OCI-LY3 (cell line): ENCODE measurements around the gene KREMEN1.
"Not testable (repeated sequence)": the region's sequence is repeated elsewhere in the genome, so short reads cannot be mapped to it uniquely, and the experiment has no call there.

Experiments used
- H2AFZ ChIP-seq: fragments of 200-600, 300-600 bp; shearing (Covaris generic); 2 replicates; pipeline ENCODE4 v1.6.0; 2014; ENCODE audit warnings: antibody characterized with exemption, low read depth, low read length
- H3K27ac ChIP-seq: fragments of 200-600, 300-600 bp; sonication (generic); 2 replicates; pipeline ENCODE4 v1.5.1; 2014; ENCODE audit warnings: mild to moderate bottlenecking, low read length, moderate library complexity, mixed read lengths
- H3K27me3 ChIP-seq: fragments of 200-600, 300-600 bp; sonication (generic); 2 replicates; pipeline ENCODE4 v1.6.1; 2014; ENCODE audit warnings: low read depth, low read length, mixed read lengths
- H3K36me3 ChIP-seq: fragments of 200-600, 300-600 bp; sonication (generic); replicated peaks from 2 replicates; pipeline ENCODE3; 2014; ENCODE audit warnings: low read depth, low read length, mixed read lengths
- H3K4me1 ChIP-seq: fragments of 300-600, 200-600 bp; sonication (generic); 2 replicates; pipeline ENCODE4 v1.6.1; 2014; ENCODE audit warnings: low read length, mixed read lengths
- H3K4me2 ChIP-seq: fragments of 200-600, 300-600 bp; sonication (generic); 2 replicates; pipeline ENCODE4 v1.6.1; 2014; ENCODE audit warnings: low read length, mixed read lengths
- H3K4me3 ChIP-seq: fragments of 300-600, 200-600 bp; sonication (generic); 2 replicates; pipeline ENCODE4 v1.5.1; 2014; ENCODE audit warnings: antibody characterized with exemption, mild to moderate bottlenecking, low read length, moderate library complexity
- H3K79me2 ChIP-seq: fragments of 300-600, 200-600 bp; shearing (Covaris generic); 2 replicates; pipeline ENCODE4 v1.6.1; 2014; ENCODE audit warnings: mild to moderate bottlenecking, low read length, mixed read lengths
- H3K9ac ChIP-seq: fragments of 300-600, 200-600 bp; shearing (Covaris generic); 2 replicates; pipeline ENCODE4 v1.6.0; 2014; ENCODE audit warnings: mild to moderate bottlenecking, low read length, moderate library complexity
- H3K9me3 ChIP-seq: fragments of 200-600, 300-600 bp; shearing (Covaris generic); 2 replicates; pipeline ENCODE4 v1.6.1; 2014; ENCODE audit warnings: low read length, mixed read lengths; ENCODE audit not compliant: insufficient read depth
- H4K20me1 ChIP-seq: fragments of 200-600, 300-600 bp; sonication (generic); 2 replicates; pipeline ENCODE4 v1.6.1; 2016; ENCODE audit warnings: low read length, mixed read lengths; ENCODE audit not compliant: insufficient read depth
- EZH2phosphoT487 ChIP-seq: fragments of 200-600 bp; shearing (Covaris generic); IDR thresholded peaks from 2 replicates; pipeline ENCODE4 v1.6.1; 2018; ENCODE audit warnings: antibody characterized with exemption, mixed run types, low read depth
- TF ChIP-seq, protein P1 (sequence below): fragments of 200-600, 300-600 bp; sonication (generic); IDR thresholded peaks from 2 replicates; pipeline ENCODE4 v1.5.1; 2014; ENCODE audit warnings: antibody characterized with exemption, low read length, low read depth

The KREMEN1 gene

DNA sequence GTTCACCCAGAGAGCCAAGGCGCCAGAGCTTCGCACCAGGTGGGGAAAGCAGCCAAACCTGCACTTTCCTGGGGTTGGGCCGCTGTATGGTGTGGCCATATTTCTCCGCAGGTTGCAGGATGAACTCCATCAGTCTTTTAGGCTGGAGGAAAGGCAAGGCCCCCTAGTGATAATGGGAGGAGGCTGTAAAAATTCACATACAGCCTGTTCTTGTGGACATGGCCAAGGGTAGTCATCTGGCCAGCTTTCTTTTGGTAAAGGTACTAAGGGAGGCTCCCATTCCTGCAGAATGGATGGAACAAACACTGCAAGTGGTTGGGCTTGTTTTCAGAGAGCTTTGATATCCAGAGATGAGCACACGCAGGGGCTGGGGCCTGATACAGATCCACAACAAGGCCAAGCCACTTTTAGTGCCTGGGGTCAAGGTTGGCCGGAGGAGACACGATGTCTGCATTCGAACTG is 40.8 kb upstream of the KREMEN1 start:
- Histone ChIP-seq H3K27ac (no peak overlapping the region), H3K9me3 (no peaks in the 10 kb centered on the region)

DNA sequence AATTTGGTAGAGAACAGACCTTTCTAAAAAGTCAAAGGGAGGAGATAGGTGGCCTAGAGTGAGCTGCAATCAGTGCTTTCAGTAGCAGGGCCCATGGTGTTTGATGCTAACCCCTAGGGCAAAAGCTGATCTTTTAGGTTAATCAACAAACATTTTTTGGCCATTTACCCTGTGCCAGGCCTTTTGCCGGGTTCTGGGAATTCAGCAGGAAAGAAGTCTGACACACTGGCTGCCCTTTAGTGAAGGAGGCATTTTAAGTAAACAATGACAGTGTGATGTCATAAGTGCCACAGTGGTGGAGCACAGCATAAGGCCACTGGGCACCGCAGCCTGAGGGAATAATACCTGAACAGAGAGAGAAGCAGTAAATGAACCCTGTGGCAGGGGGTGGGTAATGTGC is 40.3 kb upstream of the KREMEN1 start:
- H3K27ac ChIP-seq, result no peak overlapping the region
- no peaks in the 10 kb centered on the region for H3K27me3 ChIP-seq
- H3K9me3 ChIP-seq, result no peaks in the 10 kb centered on the region
- no peak overlapping the region for H3K9ac ChIP-seq
- H3K4me3 ChIP-seq, result no peak overlapping the region
- H3K4me2 ChIP-seq, result no peak overlapping the region
- H4K20me1 ChIP-seq, result no peaks in the 10 kb centered on the region; the same call in 1 of the 2 replicates
- H2AFZ ChIP-seq, result no peak overlapping the region
- H3K36me3 ChIP-seq, result no peaks in the 10 kb centered on the region
- TF ChIP-seq, protein P1, sequence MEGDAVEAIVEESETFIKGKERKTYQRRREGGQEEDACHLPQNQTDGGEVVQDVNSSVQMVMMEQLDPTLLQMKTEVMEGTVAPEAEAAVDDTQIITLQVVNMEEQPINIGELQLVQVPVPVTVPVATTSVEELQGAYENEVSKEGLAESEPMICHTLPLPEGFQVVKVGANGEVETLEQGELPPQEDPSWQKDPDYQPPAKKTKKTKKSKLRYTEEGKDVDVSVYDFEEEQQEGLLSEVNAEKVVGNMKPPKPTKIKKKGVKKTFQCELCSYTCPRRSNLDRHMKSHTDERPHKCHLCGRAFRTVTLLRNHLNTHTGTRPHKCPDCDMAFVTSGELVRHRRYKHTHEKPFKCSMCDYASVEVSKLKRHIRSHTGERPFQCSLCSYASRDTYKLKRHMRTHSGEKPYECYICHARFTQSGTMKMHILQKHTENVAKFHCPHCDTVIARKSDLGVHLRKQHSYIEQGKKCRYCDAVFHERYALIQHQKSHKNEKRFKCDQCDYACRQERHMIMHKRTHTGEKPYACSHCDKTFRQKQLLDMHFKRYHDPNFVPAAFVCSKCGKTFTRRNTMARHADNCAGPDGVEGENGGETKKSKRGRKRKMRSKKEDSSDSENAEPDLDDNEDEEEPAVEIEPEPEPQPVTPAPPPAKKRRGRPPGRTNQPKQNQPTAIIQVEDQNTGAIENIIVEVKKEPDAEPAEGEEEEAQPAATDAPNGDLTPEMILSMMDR, result no peak
- TF ChIP-seq EZH2phosphoT487, result no peak
- no peaks in the 10 kb centered on the region for H3K79me2 ChIP-seq
- no peaks in the 10 kb centered on the region for H3K4me1 ChIP-seq

More for the DNA sequence above, 40.8 kb upstream of the KREMEN1 start:
- no peaks in the 10 kb centered on the region; the same call in 1 of the 2 replicates for H4K20me1 ChIP-seq
- no peaks in the 10 kb centered on the region for H3K79me2 ChIP-seq
- no peaks in the 10 kb centered on the region for H3K36me3 ChIP-seq
- H3K27me3 ChIP-seq, result no peaks in the 10 kb centered on the region
- TF ChIP-seq EZH2phosphoT487, result no peak
- TF ChIP-seq, protein P1, result no peak
- no peak overlapping the region for H3K4me2 ChIP-seq
- no peak overlapping the region for H3K4me3 ChIP-seq
- H3K9ac ChIP-seq, result no peak overlapping the region
- no peak overlapping the region for H2AFZ ChIP-seq
- H3K4me1 ChIP-seq, result no peaks in the 10 kb centered on the region

DNA sequence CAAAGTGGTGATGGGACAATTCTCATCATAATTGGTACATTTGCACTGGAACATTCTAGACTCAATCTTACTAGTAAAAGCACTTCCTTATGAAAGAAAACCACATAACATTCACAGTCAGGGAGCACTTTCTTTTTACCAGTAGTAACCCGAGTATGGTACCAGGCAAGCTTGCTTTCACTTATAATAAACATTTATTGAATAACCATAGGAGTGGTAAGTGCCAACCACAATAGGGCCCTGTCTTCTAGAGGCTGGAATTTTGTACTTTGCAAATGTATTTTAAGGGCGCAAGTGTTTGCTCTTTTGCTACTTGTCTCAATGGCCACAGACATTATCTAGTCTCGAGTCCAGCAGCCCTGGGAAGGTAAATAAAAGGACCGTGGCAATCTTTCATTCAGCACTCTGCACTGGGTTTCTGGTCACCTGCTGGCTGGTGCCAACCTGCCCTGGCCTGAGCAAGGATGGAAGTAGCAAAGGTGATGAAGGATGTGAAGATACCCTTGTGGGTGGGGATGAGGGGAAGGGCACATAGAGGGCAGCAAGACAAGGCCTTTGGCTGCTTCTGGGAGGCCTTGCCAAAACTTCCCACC is 35.4 kb upstream of the KREMEN1 start:
- TF ChIP-seq EZH2phosphoT487, result no peak
- TF ChIP-seq, protein P1, result no peak
- Histone ChIP-seq H4K20me1 (peaks cover 8% of the 10 kb centered on the region; the same call in 1 of the 2 replicates), H3K36me3 (no peaks in the 10 kb centered on the region), H3K79me2 (no peaks in the 10 kb centered on the region), H3K4me3 (no peak overlapping the region), H3K9ac (no peak overlapping the region), H3K27me3 (no peaks in the 10 kb centered on the region), H2AFZ (no peak overlapping the region), H3K9me3 (no peaks in the 10 kb centered on the region), H3K4me1 (no peaks in the 10 kb centered on the region), H3K4me2 (no peak overlapping the region), H3K27ac (no peak overlapping the region)

DNA sequence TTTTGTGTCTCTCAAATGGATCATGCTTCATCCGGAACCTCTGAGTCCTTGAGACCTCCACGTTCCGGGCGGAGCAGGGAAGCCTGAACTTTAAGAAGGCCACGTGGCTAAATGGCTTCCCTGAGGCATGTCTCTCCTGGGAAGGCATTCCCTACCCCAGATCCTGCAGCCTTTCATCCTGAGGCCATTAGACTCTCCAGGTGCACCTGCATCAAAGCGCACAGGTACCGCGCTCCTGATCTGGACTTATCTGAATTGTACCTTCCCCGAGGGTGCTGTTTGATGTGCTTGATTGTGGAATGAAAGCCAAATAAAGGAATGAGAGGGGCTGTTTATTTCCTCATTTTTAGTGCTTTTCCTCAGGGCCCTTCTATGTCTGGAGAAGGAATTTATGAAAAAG is 33.7 kb upstream of the KREMEN1 start:
- Histone ChIP-seq H3K36me3 (peaks cover 3% of the 10 kb centered on the region), H3K27me3 (no peaks in the 10 kb centered on the region), H4K20me1 (peaks cover 8% of the 10 kb centered on the region; the same call in 1 of the 2 replicates), H3K4me2 (no peak overlapping the region), H2AFZ (no peak overlapping the region), H3K9ac (no peak overlapping the region), H3K27ac (no peak overlapping the region), H3K79me2 (no peaks in the 10 kb centered on the region), H3K4me1 (no peaks in the 10 kb centered on the region), H3K9me3 (no peaks in the 10 kb centered on the region), H3K4me3 (no peak overlapping the region)
- TF ChIP-seq, protein P1, result no peak
- no peak for TF ChIP-seq EZH2phosphoT487

DNA sequence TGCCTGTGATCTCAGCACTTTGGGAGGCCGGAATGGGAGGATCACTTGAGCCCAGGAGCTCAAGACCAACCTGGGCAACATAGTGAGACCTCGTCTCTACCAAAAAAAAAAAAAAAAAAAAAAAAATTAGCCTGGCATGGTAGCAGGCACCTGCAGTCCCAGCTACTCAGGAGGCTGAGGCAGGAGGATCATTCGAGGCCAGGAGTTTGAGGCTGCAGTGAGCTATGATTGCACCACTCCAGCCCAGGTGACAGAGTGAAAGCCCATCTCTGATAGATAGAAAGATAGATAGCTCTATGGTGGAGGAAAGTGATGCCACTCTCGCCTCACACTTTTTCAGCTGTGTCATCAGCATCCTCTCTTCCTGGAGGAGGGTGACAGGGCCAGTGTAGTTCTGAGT is 33.2 kb upstream of the KREMEN1 start:
- not testable (repeated sequence) for H3K79me2 ChIP-seq, H3K27me3 ChIP-seq, H3K4me1 ChIP-seq, H3K9ac ChIP-seq, H4K20me1 ChIP-seq, H3K4me2 ChIP-seq, H3K27ac ChIP-seq, H3K36me3 ChIP-seq, H3K4me3 ChIP-seq, H2AFZ ChIP-seq, H3K9me3 ChIP-seq
